Measurements from ENCODE around the gene KRT23. TPM values are rescaled to one million over a fixed set of nuclear protein-coding genes. Genes with fewer than 3 reads are reported as not detected.

KRT23 gene
- total RNA-seq, 1 donor from 2014 or later = 1.1 TPM

DNA sequence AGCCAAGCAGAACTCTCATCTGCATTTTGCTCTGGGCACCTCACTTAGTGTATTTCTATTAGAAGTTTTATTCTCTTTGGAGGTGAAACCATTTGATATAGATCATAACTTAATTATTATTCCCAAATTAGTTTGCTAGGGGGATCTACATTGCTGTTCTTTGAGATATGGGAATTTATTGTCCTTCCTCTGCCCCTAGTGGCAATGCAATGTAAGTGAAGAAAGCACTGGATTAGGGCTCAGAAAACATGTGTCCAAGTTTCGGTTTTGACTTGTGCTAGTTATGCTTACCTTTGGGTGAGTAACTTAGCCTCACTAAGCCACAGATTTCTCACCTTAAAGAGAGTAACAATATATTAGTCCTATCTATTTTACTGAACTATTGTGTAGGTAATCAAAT lies 26.4 kb upstream of the KRT23 start:
- DNase-seq (no peak), ATAC-seq (peak; percentile 81)
- Histone ChIP-seq H3K27me3 (no peaks in the 10 kb centered on the region), H3K9me3 (no peaks in the 10 kb centered on the region), H3K4me3 (no peak overlapping the region), H3K27ac (no peak overlapping the region), H3K36me3 (no peaks in the 10 kb centered on the region), H3K4me1 (no peaks in the 10 kb centered on the region)
- intact Hi-C loops (cut with DNase I) = no loop called here
- TF ChIP-seq, protein P1, sequence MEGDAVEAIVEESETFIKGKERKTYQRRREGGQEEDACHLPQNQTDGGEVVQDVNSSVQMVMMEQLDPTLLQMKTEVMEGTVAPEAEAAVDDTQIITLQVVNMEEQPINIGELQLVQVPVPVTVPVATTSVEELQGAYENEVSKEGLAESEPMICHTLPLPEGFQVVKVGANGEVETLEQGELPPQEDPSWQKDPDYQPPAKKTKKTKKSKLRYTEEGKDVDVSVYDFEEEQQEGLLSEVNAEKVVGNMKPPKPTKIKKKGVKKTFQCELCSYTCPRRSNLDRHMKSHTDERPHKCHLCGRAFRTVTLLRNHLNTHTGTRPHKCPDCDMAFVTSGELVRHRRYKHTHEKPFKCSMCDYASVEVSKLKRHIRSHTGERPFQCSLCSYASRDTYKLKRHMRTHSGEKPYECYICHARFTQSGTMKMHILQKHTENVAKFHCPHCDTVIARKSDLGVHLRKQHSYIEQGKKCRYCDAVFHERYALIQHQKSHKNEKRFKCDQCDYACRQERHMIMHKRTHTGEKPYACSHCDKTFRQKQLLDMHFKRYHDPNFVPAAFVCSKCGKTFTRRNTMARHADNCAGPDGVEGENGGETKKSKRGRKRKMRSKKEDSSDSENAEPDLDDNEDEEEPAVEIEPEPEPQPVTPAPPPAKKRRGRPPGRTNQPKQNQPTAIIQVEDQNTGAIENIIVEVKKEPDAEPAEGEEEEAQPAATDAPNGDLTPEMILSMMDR (IDR thresholded peaks at IDR 0.05) = peak; percentile 70

DNA sequence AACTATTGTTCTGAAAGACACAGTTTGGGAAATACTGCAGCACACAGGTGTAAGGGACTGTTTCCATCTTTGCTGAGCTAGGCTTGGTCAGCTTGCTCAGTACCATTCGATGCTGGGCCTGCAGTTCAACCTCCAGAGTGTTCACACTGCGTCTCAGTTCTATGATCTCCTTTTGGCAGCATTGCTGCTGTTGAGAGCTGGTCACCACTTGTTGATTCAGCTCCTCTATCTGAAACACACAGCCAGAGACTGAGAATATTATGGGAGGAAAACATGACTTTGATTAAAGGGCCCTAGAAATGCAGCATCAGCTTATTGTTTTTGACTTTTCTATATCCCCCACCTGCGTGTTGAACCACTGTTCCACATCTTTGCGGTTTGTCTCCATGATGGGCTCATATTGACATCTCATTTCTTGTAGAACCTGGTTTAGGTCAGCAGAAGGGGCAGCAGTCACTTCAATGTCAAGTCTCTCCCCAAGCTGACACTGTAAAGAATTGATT lies 24.7 kb upstream of the KRT23 start:
- intact Hi-C loops (cut with DNase I) = no loop called here
- TF ChIP-seq, protein P1 (IDR thresholded peaks at IDR 0.05) = no peak
- Histone ChIP-seq H3K9me3 (no peaks in the 10 kb centered on the region), H3K27ac (no peak overlapping the region), H3K27me3 (no peaks in the 10 kb centered on the region), H3K4me3 (no peak overlapping the region), H3K36me3 (no peaks in the 10 kb centered on the region), H3K4me1 (no peaks in the 10 kb centered on the region)
- ATAC-seq (no peak), DNase-seq (no peak)

DNA sequence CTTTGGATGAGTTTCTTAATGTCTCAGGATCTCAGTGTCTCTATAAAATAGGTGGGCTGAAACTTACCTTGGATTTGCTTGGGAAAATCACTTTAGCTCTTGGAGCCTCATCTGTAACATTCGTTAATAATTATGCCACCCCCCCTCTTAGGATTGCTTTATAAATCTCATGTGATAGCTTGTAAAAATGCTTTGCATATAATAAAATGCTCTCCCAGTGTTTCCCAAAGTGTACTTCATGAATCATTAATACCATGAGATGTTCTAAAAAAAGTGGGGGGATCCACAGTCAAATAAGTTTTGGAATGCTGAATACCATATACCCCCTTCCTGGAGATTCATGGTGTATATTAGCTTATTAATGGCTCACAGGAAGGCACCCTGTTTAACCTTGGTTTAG lies 24.1 kb upstream of the KRT23 start:
- DNase-seq = no peak

DNA sequence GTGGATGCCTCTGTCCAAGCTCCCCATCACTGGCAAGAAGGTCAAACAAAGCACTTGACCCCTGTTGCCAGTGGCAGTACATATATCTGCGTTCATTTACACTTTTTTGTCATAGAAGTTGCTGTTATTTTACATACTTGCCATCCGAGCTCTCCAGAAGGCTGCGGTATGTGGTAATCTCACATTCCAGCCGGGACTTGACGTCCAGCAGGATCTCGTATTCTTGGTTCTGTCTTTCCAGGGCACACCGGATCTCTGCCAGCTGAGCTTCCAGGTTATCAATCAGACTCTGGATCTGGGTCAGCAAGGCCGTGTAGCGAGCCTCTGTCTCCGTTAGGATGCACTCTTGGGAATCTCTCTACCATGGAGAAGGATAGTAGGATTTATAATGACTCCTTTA lies 22.7 kb upstream of the KRT23 start:
- Histone ChIP-seq H3K27ac (no peak overlapping the region), H3K27me3 (no peaks in the 10 kb centered on the region), H3K36me3 (no peaks in the 10 kb centered on the region), H3K9me3 (no peaks in the 10 kb centered on the region), H3K4me3 (peak overlapping the region; percentile 15), H3K4me1 (no peaks in the 10 kb centered on the region)
- peak; percentile 53 for ATAC-seq
- no peak for DNase-seq
- TF ChIP-seq, protein P1 (IDR thresholded peaks at IDR 0.05) = no peak
- intact Hi-C loops (cut with DNase I) = no loop called here

More for the DNA sequence above, 24.1 kb upstream of the KRT23 start:
- intact Hi-C loops (cut with DNase I) = no loop called here
- H3K4me1 ChIP-seq = no peaks in the 10 kb centered on the region
- H3K27ac ChIP-seq = no peak overlapping the region
- no peak for ATAC-seq
- no peaks in the 10 kb centered on the region for H3K27me3 ChIP-seq
- no peak overlapping the region for H3K4me3 ChIP-seq
- TF ChIP-seq, protein P1 (IDR thresholded peaks at IDR 0.05) = no peak
- no peaks in the 10 kb centered on the region for H3K36me3 ChIP-seq
- no peaks in the 10 kb centered on the region for H3K9me3 ChIP-seq

DNA sequence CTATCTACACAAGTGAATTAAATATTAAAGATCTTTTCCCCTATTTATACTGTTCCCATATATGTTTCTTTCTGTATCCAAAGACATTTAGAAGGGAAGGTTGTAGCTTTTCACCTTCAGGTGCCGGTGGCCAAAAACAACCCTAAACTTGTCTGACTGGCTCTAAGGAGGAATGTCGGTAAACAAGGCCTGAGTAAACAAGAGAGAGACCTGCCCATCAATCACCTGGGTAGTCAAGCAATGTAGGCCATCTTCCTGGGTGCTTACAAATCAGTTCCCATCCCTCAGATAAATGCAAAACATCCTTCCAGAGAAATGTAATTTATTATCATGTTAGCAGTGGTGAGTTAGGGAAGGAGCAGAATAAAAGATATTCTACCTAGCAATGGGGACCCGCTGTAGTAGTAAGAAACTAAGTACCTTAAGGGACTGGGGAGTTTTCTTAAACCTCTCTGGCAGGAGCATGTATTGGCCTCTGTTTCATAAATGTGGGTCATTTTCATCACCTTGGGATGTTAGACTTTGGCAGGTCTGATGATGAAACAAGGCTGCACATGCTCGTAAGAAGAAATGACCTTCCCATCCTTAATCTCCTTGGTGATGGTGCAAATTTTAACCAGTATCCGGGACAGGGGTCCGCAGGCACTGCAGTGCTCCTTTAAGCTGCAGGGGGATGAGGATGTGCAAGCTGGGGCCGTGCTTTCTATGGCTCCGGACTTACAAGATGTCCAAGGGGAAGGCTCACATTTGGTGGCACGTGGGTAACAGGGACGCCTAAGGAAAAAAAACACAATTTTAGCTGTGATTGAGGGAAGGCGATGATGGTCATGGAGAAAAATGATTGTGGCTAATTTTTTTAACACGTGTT lies 20.9 kb upstream of the KRT23 start:
- H3K36me3 ChIP-seq = no peaks in the 10 kb centered on the region
- no peak overlapping the region for H3K4me3 ChIP-seq
- DNase-seq (no peak), ATAC-seq (peak; percentile 63)
- H3K27me3 ChIP-seq = no peaks in the 10 kb centered on the region
- no peaks in the 10 kb centered on the region for H3K9me3 ChIP-seq
- no peaks in the 10 kb centered on the region for H3K4me1 ChIP-seq
- H3K27ac ChIP-seq = no peak overlapping the region
- TF ChIP-seq, protein P1 (IDR thresholded peaks at IDR 0.05) = no peak
- intact Hi-C loops (cut with DNase I) = no loop called here
